DOHH2 (cell line): ENCODE data around the gene UTS2B.

ENCODE experiments used
- H3F3A ChIP-seq: fragments of 200-600 bp; sonication (generic), shearing (Covaris generic); 2 replicates; pipeline ENCODE4 v1.6.0; 2016; ENCODE audit warnings: antibody characterized with exemption, mild to moderate bottlenecking; ENCODE audit not compliant: control insufficient read depth, insufficient read depth
- H3K27ac ChIP-seq: fragments of 200-600 bp; sonication (generic); 2 replicates; pipeline ENCODE4 v1.5.1; 2014; ENCODE audit warnings: low read depth, mild to moderate bottlenecking, low read length, moderate library complexity
- H3K27me3 ChIP-seq: fragments of 200-600 bp; sonication (generic); 2 replicates; pipeline ENCODE4 v1.6.1; 2014; ENCODE audit warnings: mild to moderate bottlenecking, low read length, mixed read lengths; ENCODE audit not compliant: control insufficient read depth
- H3K36me3 ChIP-seq: fragments of 200-600 bp; sonication (generic); 2 replicates; pipeline ENCODE4 v1.6.1; 2014; ENCODE audit warnings: mild to moderate bottlenecking, low read length, moderate library complexity, mixed read lengths; ENCODE audit not compliant: control insufficient read depth
- H3K4me1 ChIP-seq: fragments of 200-600 bp; sonication (generic); 2 replicates; pipeline ENCODE4 v1.6.1; 2014; ENCODE audit warnings: mild to moderate bottlenecking, low read length, mixed read lengths; ENCODE audit not compliant: control insufficient read depth
- H3K4me2 ChIP-seq: fragments of 200-600 bp; sonication (generic); 2 replicates; pipeline ENCODE4 v1.6.0; 2014; ENCODE audit warnings: mild to moderate bottlenecking, low read length, moderate library complexity
- H3K4me3 ChIP-seq: fragments of 200-600 bp; sonication (generic); 2 replicates; pipeline ENCODE4 v1.5.1; 2014; ENCODE audit warnings: mild to moderate bottlenecking, low read length, mixed read lengths
- H3K79me2 ChIP-seq: fragments of 200-600 bp; sonication (generic); 2 replicates; pipeline ENCODE4 v1.6.1; 2014; ENCODE audit warnings: mild to moderate bottlenecking, low read length, mixed read lengths; ENCODE audit not compliant: control insufficient read depth
- H3K9me2 ChIP-seq: fragments of 200-600 bp; sonication (generic); replicated peaks from 2 replicates; pipeline ENCODE4 v1.6.1; 2014; ENCODE audit warnings: mild to moderate bottlenecking, low read length, mixed read lengths; ENCODE audit not compliant: control insufficient read depth
- H3K9me3 ChIP-seq: fragments of 200-600 bp; sonication (generic); 2 replicates; pipeline ENCODE4 v1.6.1; 2014; ENCODE audit warnings: antibody characterized with exemption, low read length, mixed read lengths; ENCODE audit not compliant: control insufficient read depth, insufficient read depth
- H4K20me1 ChIP-seq: fragments of 200-600 bp; sonication (generic); 2 replicates; pipeline ENCODE4 v1.6.0; 2014; ENCODE audit warnings: low read depth, mild to moderate bottlenecking, antibody characterized with exemption, low read length, moderate library complexity; ENCODE audit not compliant: control insufficient read depth, insufficient read depth
- CTCF ChIP-seq: fragments of 200-600 bp; sonication (generic); IDR thresholded peaks from one replicate; pipeline ENCODE4 v1.5.1; 2014; ENCODE audit warnings: antibody characterized with exemption, mild to moderate bottlenecking, low read depth, low read length; ENCODE audit not compliant: poor library complexity, severe bottlenecking
- EZH2phosphoT487 ChIP-seq: fragments of 200-600 bp; sonication (generic); IDR thresholded peaks from 2 replicates; pipeline ENCODE4 v1.6.1; 2017; ENCODE audit warnings: borderline replicate concordance, mild to moderate bottlenecking, antibody characterized with exemption, low read length, moderate library complexity, mixed read lengths

Gene UTS2B

GRCh38 chr3:191313296-191313695 lies 17.0 kb downstream of the UTS2B start:
- H3K27me3 ChIP-seq = no peaks in the 10 kb centered on the region
- H3K9me3 ChIP-seq = no peaks in the 10 kb centered on the region
- H3K4me2 ChIP-seq = no peak overlapping the region
- no peaks in the 10 kb centered on the region for H3K79me2 ChIP-seq
- no peaks in the 10 kb centered on the region for H3K4me1 ChIP-seq
- no peaks in the 10 kb centered on the region for H4K20me1 ChIP-seq
- no peaks in the 10 kb centered on the region for H3K36me3 ChIP-seq
- H3K9me2 ChIP-seq = no peaks in the 10 kb centered on the region
- no peak overlapping the region for H3K4me3 ChIP-seq
- no peaks in the 10 kb centered on the region for H3F3A ChIP-seq
- TF ChIP-seq CTCF (no peak), EZH2phosphoT487 (no peak)
- no peak overlapping the region for H3K27ac ChIP-seq

GRCh38 chr3:191307341-191307740 lies 23.0 kb downstream of the UTS2B start:
- H3K79me2 ChIP-seq = no peaks in the 10 kb centered on the region
- H3K27me3 ChIP-seq = no peaks in the 10 kb centered on the region
- H3K4me2 ChIP-seq = no peak overlapping the region
- no peaks in the 10 kb centered on the region for H4K20me1 ChIP-seq
- no peaks in the 10 kb centered on the region for H3K9me3 ChIP-seq
- no peaks in the 10 kb centered on the region for H3K4me1 ChIP-seq
- H3K36me3 ChIP-seq = no peaks in the 10 kb centered on the region
- no peaks in the 10 kb centered on the region for H3K9me2 ChIP-seq
- TF ChIP-seq EZH2phosphoT487 (no peak), CTCF (no peak)
- H3K27ac ChIP-seq = no peak overlapping the region
- no peaks in the 10 kb centered on the region for H3F3A ChIP-seq
- no peak overlapping the region for H3K4me3 ChIP-seq

GRCh38 chr3:191306428-191306827 lies 23.9 kb downstream of the UTS2B start:
- no peaks in the 10 kb centered on the region for H3K4me1 ChIP-seq
- no peaks in the 10 kb centered on the region for H3K79me2 ChIP-seq
- H3K9me2 ChIP-seq = no peaks in the 10 kb centered on the region
- no peaks in the 10 kb centered on the region for H3K27me3 ChIP-seq
- no peaks in the 10 kb centered on the region for H3K36me3 ChIP-seq
- H3K4me3 ChIP-seq = no peak overlapping the region
- no peaks in the 10 kb centered on the region for H4K20me1 ChIP-seq
- H3K9me3 ChIP-seq = no peaks in the 10 kb centered on the region
- no peak for TF ChIP-seq CTCF
- no peak overlapping the region for H3K4me2 ChIP-seq
- H3K27ac ChIP-seq = no peak overlapping the region
- H3F3A ChIP-seq = no peaks in the 10 kb centered on the region

GRCh38 chr3:191303596-191303995 lies 26.7 kb downstream of the UTS2B start:
- Histone ChIP-seq H3F3A (no peaks in the 10 kb centered on the region), H3K79me2 (no peaks in the 10 kb centered on the region), H3K27ac (no peak overlapping the region), H4K20me1 (no peaks in the 10 kb centered on the region), H3K27me3 (no peaks in the 10 kb centered on the region), H3K4me3 (no peak overlapping the region), H3K4me1 (peaks cover 11% of the 10 kb centered on the region), H3K4me2 (no peak overlapping the region), H3K9me2 (no peaks in the 10 kb centered on the region), H3K36me3 (no peaks in the 10 kb centered on the region), H3K9me3 (no peaks in the 10 kb centered on the region)
- no peak for TF ChIP-seq CTCF
- TF ChIP-seq EZH2phosphoT487 = no peak
